Measurements from ENCODE around the gene USP53.
"Not testable (repeated sequence)": the region's sequence is repeated elsewhere in the genome, so short reads cannot be mapped to it uniquely, and the experiment has no call there.

The USP53 gene

GRCh38 chr4:119271361-119272085 lies 59.0 kb downstream of the USP53 start:
- no peak for DNase-seq

DNA sequence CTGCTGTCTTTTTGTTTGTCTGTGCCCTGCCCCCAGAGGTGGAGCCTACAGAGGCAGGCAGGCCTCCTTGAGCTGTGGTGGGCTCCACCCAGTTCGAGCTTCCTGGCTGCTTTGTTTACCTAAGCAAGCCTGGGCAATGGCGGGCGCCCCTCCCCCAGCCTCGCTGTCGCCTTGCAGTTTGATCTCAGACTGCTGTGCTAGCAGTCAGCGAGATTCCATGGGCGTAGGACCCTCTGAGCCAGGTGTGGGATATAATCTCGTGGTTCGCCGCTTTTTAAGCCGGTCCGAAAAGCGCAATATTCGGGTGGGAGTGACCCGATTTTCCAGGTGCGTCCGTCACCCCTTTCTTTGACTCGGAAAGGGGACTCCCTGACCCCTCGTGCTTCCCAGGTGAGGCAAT lies 67.0 kb downstream of the USP53 start:
- DNase-seq, result not testable (repeated sequence)

GRCh38 chr4:119279945-119280344 lies 67.4 kb downstream of the USP53 start:
- DNase-seq, result not testable (repeated sequence)

DNA sequence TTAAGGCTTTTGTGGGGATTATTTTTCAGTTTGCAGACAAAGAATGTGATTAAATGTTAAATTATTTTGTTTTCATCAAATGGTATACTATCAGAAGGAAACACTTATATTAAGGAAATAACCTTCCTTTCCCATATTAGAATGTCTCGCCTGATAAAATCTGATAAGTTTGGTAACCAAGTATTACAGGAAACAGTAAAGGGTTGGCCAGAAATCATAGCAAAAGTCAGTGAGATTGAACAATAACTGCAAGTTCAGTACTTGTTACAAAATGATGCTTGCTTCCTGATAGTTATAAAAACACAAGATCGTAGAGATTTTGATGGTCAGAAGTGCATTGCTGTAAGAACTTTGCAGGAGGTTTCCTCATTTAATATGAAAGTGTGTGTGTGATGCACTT lies 68.9 kb downstream of the USP53 start:
- no peak for DNase-seq

GRCh38 chr4:119284876-119285780 lies 72.6 kb downstream of the USP53 start:
- DNase-seq, result no peak

- no peak for DNase-seq
Measured at GRCh38 chr4:119286377-119287002, 74.0 kb downstream of the USP53 start.

DNA sequence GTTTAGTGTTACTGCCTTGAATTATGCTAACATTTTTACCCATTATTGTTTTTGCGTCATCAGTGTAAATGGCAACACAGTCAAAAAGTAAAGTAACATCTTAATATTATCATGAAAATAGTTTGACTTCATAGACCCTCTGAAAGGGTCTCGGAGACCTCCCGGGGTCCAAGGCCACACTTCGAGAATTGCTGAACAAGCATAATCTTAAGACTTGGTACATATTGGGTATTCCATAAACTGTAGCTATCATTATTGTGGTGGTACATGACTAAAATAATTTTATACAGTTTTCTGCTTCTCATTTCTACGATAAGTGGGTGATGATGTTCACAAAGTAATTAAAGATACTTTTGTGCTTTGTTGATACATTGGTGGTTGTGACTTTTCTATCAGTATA lies 76.8 kb downstream of the USP53 start:
- DNase-seq, result no peak

DNA sequence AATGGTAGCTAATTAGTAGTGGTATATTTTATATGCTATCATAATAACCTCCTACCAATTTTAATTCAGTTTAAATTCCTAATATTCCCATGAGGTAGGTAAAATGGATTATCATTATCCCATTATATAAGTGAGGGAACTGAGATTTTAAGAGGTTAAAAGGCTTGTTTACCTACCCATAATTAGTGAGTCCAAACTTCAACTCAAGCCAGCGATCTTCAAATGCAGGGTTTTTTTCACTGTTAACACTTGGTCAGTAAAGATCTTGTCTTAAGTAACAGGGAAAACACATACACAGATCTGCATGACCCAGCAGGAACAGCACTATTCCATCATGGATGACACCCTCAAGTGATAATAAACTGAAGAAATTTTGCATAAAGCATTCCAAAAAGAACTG lies 78.1 kb downstream of the USP53 start:
- DNase-seq, result no peak

DNA sequence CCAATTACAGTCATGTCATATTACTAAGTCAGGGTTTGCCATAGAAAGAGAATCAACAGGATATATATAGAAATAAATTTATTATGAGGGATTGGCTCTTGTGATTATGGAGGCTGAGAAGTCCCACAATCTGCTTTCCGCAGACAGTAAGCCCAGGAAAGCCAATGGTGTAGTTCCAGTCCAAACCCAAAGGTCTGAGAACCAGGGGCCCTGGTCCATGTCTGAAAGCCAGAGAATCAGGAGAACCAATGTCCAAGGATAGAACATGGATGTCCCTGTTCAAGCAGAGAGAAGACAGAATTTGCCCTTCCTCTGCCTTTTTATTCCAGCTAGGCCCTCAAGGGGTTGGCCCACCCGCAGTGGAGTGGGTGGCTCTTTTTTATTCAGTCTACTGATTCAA lies 83.8 kb downstream of the USP53 start:
- no peak for DNase-seq

DNA sequence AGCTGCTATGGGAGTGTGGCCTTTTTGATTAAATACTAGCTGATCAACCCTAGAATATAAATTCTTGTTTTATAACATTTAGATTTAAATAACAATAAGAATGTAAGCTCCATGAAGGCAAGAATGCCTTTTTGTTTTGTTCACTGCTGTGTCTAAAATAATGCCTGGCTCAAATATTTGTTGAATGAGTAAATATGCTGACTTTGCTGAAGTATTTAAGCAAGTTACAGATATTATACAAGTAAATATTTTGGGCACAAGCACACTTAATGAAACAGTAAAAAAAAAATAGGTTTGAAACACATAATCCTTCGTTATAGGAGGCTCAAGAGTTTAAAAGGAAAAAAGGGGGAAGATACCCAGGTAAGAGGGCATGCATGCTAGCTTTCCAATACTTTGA lies 85.3 kb downstream of the USP53 start:
- no peak for DNase-seq

GRCh38 chr4:119299260-119299671 lies 86.8 kb downstream of the USP53 start:
- DNase-seq, result no peak

- no peak for DNase-seq
Measured at GRCh38 chr4:119299741-119300100, 87.2 kb downstream of the USP53 start.

GRCh38 chr4:119300101-119300978 lies 87.8 kb downstream of the USP53 start:
- no peak for DNase-seq

- DNase-seq, result no peak
Measured at GRCh38 chr4:119302073-119302832, 89.7 kb downstream of the USP53 start.

GRCh38 chr4:119303587-119304305 lies 91.2 kb downstream of the USP53 start:
- no peak for DNase-seq

GRCh38 chr4:119304431-119304830 lies 91.9 kb downstream of the USP53 start:
- no peak for DNase-seq

- no peak for DNase-seq
Measured at GRCh38 chr4:119307606-119308005, 95.1 kb downstream of the USP53 start.

DNA sequence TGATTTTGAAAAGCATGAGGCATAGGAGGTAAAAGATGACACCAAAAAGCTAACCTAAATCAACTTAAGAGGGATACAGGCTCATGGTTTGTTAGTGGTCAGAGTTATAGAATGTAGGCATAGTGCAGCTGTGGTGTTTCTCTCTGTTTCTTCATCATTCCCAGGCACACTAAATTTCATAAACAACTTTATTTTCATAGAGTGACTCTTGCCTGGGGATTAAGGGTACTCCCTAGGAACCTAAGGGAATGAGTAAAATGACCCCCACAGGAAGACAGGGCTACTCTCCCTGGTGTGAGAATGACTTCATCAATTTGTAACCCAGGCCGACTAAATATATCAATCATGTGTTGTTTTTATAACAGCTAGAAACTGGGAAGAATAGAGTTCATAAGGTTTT lies 98.3 kb downstream of the USP53 start:
- DNase-seq, result no peak

DNA sequence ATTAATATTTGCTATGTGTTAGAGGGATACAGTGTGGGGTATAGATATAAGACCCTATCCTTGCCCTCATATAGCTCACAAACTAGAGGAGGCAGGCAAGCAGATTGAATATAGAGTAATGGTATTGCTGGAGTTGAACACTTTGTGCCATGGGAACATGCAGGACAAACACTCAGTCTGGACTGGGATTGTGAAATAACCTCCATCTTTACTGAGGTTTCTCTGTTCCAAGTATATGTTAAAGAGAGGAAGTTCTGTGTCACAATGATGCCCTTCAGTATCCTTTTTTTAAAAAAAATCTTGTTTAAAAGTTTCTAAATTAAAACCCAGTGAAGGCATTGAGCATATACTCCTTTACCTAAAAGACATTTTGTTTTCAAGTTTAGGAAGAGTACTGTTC lies 100.7 kb downstream of the USP53 start:
- no peak for DNase-seq

DNA sequence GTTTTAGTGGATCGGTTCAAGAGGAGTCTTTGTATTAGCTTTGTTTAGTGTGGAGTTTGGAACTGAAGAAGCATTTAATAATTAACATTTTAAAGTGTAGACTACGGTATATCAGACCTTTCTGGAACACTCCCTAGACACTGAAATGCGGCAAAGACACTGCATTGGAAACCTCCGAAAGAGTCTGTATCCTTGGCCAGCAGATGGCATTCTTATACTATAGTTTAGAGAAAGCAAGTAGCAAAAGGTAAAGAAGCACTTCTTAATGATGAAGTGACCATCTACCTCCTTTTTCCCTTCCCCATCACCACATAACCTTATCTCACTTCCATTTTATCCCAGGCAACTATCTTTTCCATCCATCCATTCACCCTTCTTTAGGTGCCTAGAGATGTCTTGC lies 101.8 kb downstream of the USP53 start:
- peak in 7 of 56 donors; percentile 0 to 33 (median 6) for DNase-seq

All from amygdala (tissue), 56 donors.